Cardiac muscle cell (in vitro differentiated cells and primary cell): ENCODE measurements around the gene MARK2. TPM values are rescaled to one million over a fixed set of nuclear protein-coding genes. Genes with fewer than 3 reads are reported as not detected.
A peak's percentile ranks its signal among the peaks of the same experiment; 100 is the strongest.

ENCODE experiments used
- DNase-seq, 2 donors: peaks; one replicate each; pipeline versions ENCODE4 v3.0.0 to v3.0.0-alpha.2; 2010 to 2017; ENCODE audit warnings: low read depth in 1 of 2, low spot score in 1 of 2
- H3K27ac ChIP-seq: fragments of 200-600 bp; sonication (generic); 2 replicates; pipeline ENCODE4 v1.5.1; 2016
- H3K27me3 ChIP-seq: fragments of 200-600 bp; sonication (generic); 2 replicates; pipeline ENCODE4 v1.6.0; 2016; ENCODE audit warnings: control low read depth
- H3K36me3 ChIP-seq: fragments of 200-600 bp; sonication (generic); 2 replicates; pipeline ENCODE4 v1.5.1; 2016; ENCODE audit warnings: control low read depth
- H3K4me1 ChIP-seq: fragments of 200-600 bp; sonication (generic); 2 replicates; pipeline ENCODE4 v1.8.1; 2017; ENCODE audit warnings: low read depth, mild to moderate bottlenecking, mixed run types
- H3K4me3 ChIP-seq: fragments of 200-600 bp; sonication (generic); 2 replicates; pipeline ENCODE4 v1.5.1; 2016; ENCODE audit warnings: mild to moderate bottlenecking
- H3K9me3 ChIP-seq: fragments of 200-600 bp; sonication (generic); 2 replicates; pipeline ENCODE4 v1.5.1; 2017; ENCODE audit warnings: low read depth, mild to moderate bottlenecking, control low read depth
- CTCF ChIP-seq: IDR thresholded peaks from 2 replicates; pipeline ENCODE4 v1.5.1; 2012; ENCODE audit warnings: low read depth, mild to moderate bottlenecking, low read length
- polyA plus RNA-seq: library from polyadenylated mRNA; unstranded; fragments of >200 nt; fragmentation: Nextera tagmentation; extraction: Ambion mirVana; gene quantifications from 2 replicates; pipeline ENCODE4 v1.2.1, GENCODE V29; 2016
- total RNA-seq: library from RNA; depleted of rRNA; stranded (reverse); fragments of >200 nt; gene quantifications from 2 replicates; pipeline ENCODE4 v1.2.3, GENCODE V29; 2016

Gene MARK2
- total and polyA plus RNA-seq, 2 experiments from 2014 or later: 31.0 to 37.2 TPM

- DNase-seq: no peak
- no peak overlapping the region for H3K27ac ChIP-seq
- no peaks in the 10 kb centered on the region for H3K36me3 ChIP-seq
- H3K27me3 ChIP-seq: no peaks in the 10 kb centered on the region
- TF ChIP-seq CTCF: no peak
- no peak overlapping the region for H3K4me3 ChIP-seq
- no peaks in the 10 kb centered on the region for H3K9me3 ChIP-seq
- H3K4me1 ChIP-seq: no peaks in the 10 kb centered on the region
These were observed 6.6 kb upstream of the MARK2 start for GRCh38 chr11:63832336-63832735.

GRCh38 chr11:63833048-63833447 lies 5.9 kb upstream of the MARK2 start:
- no peak for TF ChIP-seq CTCF
- no peak for DNase-seq
- H3K27ac ChIP-seq: no peak overlapping the region
- H3K4me3 ChIP-seq: no peak overlapping the region
- peaks cover under 1% of the 10 kb centered on the region for H3K4me1 ChIP-seq
- H3K36me3 ChIP-seq: no peaks in the 10 kb centered on the region
- H3K9me3 ChIP-seq: no peaks in the 10 kb centered on the region
- H3K27me3 ChIP-seq: no peaks in the 10 kb centered on the region

- no peak for DNase-seq
- TF ChIP-seq CTCF: no peak
- no peaks in the 10 kb centered on the region for H3K27me3 ChIP-seq
- H3K4me1 ChIP-seq: peaks cover 4% of the 10 kb centered on the region
- H3K36me3 ChIP-seq: no peaks in the 10 kb centered on the region
- no peaks in the 10 kb centered on the region for H3K9me3 ChIP-seq
- H3K4me3 ChIP-seq: no peak overlapping the region
- H3K27ac ChIP-seq: no peak overlapping the region
These were observed 4.3 kb upstream of the MARK2 start for GRCh38 chr11:63834535-63835157.

- H3K27ac ChIP-seq: no peak overlapping the region
- TF ChIP-seq CTCF: no peak
These were observed 3.8 kb upstream of the MARK2 start for GRCh38 chr11:63835158-63835545.

GRCh38 chr11:63837027-63837688 lies 1.8 kb upstream of the MARK2 start:
- no peak overlapping the region for H3K27ac ChIP-seq
- peak; percentile 87 for TF ChIP-seq CTCF

More at GRCh38 chr11:63835158-63835545, 3.8 kb upstream of the MARK2 start:
- Histone ChIP-seq H3K36me3 (no peaks in the 10 kb centered on the region), H3K27me3 (no peaks in the 10 kb centered on the region), H3K9me3 (no peaks in the 10 kb centered on the region), H3K4me3 (no peak overlapping the region), H3K4me1 (peaks cover 7% of the 10 kb centered on the region)
- DNase-seq: no peak

More at GRCh38 chr11:63837027-63837688, 1.8 kb upstream of the MARK2 start:
- H3K9me3 ChIP-seq: no peaks in the 10 kb centered on the region
- no peaks in the 10 kb centered on the region for H3K36me3 ChIP-seq
- H3K27me3 ChIP-seq: no peaks in the 10 kb centered on the region
- no peak overlapping the region for H3K4me3 ChIP-seq
- H3K4me1 ChIP-seq: peaks cover 26% of the 10 kb centered on the region
- peak; percentile 81 to 88 for DNase-seq
